H54 (cell line): ENCODE measurements around the gene TPBGL.
"Not testable (repeated sequence)": the region's sequence is repeated elsewhere in the genome, so short reads cannot be mapped to it uniquely, and the experiment has no call there.

ENCODE experiments used
- DNase-seq: peaks from one replicate; pipeline ENCODE4 v3.0.0; 2011; ENCODE audit warnings: low spot score, mixed read lengths; ENCODE audit not compliant: insufficient read length
- FAIRE-seq: peaks from 3 replicates; lab custom pipeline; 2011; peaks lifted over from hg19 to GRCh38; lab: Jason Lieb, UNC
- POLR2A ChIP-seq: IDR thresholded peaks from 2 replicates; pipeline ENCODE4 v1.6.1; 2011; ENCODE audit warnings: low read depth, mild to moderate bottlenecking, low read length

TPBGL gene

GRCh38 chr11:75267171-75267970, 26.8 kb downstream of the TPBGL start:
- no peak for DNase-seq
- TF ChIP-seq POLR2A, result no peak

GRCh38 chr11:75268626-75269366, 28.2 kb downstream of the TPBGL start:
- no peak for TF ChIP-seq POLR2A
- DNase-seq (no peak), FAIRE-seq (no peak)

More at GRCh38 chr11:75267171-75267970, 26.8 kb downstream of the TPBGL start:
- FAIRE-seq, result no peak

- DNase-seq (no peak), FAIRE-seq (no peak)
- TF ChIP-seq POLR2A, result no peak
Observed at GRCh38 chr11:75269367-75269660, 28.7 kb downstream of the TPBGL start.

GRCh38 chr11:75269896-75270295, 29.3 kb downstream of the TPBGL start:
- TF ChIP-seq POLR2A, result no peak
- no peak for DNase-seq
- no peak for FAIRE-seq

- DNase-seq (no peak), FAIRE-seq (no peak)
- no peak for TF ChIP-seq POLR2A
Observed at GRCh38 chr11:75270896-75271418, 30.4 kb downstream of the TPBGL start.

GRCh38 chr11:75271730-75272129, 31.2 kb downstream of the TPBGL start:
- no peak for DNase-seq

GRCh38 chr11:75272391-75272790, 31.8 kb downstream of the TPBGL start:
- FAIRE-seq (no peak), DNase-seq (no peak)
- TF ChIP-seq POLR2A, result no peak

More at GRCh38 chr11:75271730-75272129, 31.2 kb downstream of the TPBGL start:
- FAIRE-seq, result no peak
- no peak for TF ChIP-seq POLR2A

- no peak for FAIRE-seq
Observed at GRCh38 chr11:75272821-75273301, 32.3 kb downstream of the TPBGL start.

GRCh38 chr11:75273411-75274391, 33.1 kb downstream of the TPBGL start:
- no peak for TF ChIP-seq POLR2A
- no peak for FAIRE-seq

More at GRCh38 chr11:75272821-75273301, 32.3 kb downstream of the TPBGL start:
- no peak for TF ChIP-seq POLR2A
- DNase-seq, result no peak

GRCh38 chr11:75274716-75275115, 34.1 kb downstream of the TPBGL start:
- not testable (repeated sequence) for FAIRE-seq, DNase-seq

More at GRCh38 chr11:75273411-75274391, 33.1 kb downstream of the TPBGL start:
- DNase-seq, result no peak

GRCh38 chr11:75275581-75275980, 35.0 kb downstream of the TPBGL start:
- DNase-seq (no peak), FAIRE-seq (no peak)
- no peak for TF ChIP-seq POLR2A

GRCh38 chr11:75276186-75276585, 35.6 kb downstream of the TPBGL start:
- DNase-seq, result no peak
- no peak for TF ChIP-seq POLR2A
- FAIRE-seq, result no peak

GRCh38 chr11:75276686-75277085, 36.1 kb downstream of the TPBGL start:
- no peak for FAIRE-seq
- TF ChIP-seq POLR2A, result no peak
- no peak for DNase-seq
